ENCODE results near the gene SOBP.

DNA sequence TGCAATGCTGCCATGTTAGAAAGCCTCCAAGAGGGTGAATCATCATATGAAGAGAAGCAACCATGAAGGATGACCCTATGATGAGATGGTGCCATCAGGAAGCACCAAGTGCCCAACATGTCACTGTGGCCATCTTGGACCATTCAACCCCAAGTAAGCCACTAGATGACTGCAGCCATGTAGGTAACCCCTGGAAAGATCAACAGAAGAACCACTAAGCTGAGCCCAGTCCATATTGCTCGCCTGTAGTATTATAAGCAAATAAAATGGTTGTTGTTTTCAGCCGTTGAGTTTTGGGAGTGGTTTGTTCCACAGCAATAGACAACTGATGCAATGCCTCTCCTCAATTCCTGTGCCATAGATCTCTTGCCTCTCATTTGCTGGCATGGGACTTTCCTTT is 193.3 kb downstream of the SOBP start:
- no peak for TF ChIP-seq GATA2 (IDR thresholded peaks at IDR 0.05; ENCODE audit: insufficient read depth, insufficient read length, low read depth, low read length)
- TF ChIP-seq JUN (IDR thresholded peaks at IDR 0.05; ENCODE audit: borderline replicate concordance, insufficient read depth, insufficient read length, low read depth): no peak
- TF ChIP-seq CTCF (IDR thresholded peaks at IDR 0.05; ENCODE audit: extremely low read depth in 1 of 2, insufficient read depth in 1 of 2, low read depth in 1 of 2, low read length in 2 of 2): no peak
- TF ChIP-seq POLR2A (IDR thresholded peaks at IDR 0.05; ENCODE audit: low read depth, low read length): no peak
- no peak for TF ChIP-seq MAX (IDR thresholded peaks at IDR 0.05; ENCODE audit: insufficient read depth, insufficient read length)
